ENCODE data around the gene TOMM20L.

Gene TOMM20L

DNA sequence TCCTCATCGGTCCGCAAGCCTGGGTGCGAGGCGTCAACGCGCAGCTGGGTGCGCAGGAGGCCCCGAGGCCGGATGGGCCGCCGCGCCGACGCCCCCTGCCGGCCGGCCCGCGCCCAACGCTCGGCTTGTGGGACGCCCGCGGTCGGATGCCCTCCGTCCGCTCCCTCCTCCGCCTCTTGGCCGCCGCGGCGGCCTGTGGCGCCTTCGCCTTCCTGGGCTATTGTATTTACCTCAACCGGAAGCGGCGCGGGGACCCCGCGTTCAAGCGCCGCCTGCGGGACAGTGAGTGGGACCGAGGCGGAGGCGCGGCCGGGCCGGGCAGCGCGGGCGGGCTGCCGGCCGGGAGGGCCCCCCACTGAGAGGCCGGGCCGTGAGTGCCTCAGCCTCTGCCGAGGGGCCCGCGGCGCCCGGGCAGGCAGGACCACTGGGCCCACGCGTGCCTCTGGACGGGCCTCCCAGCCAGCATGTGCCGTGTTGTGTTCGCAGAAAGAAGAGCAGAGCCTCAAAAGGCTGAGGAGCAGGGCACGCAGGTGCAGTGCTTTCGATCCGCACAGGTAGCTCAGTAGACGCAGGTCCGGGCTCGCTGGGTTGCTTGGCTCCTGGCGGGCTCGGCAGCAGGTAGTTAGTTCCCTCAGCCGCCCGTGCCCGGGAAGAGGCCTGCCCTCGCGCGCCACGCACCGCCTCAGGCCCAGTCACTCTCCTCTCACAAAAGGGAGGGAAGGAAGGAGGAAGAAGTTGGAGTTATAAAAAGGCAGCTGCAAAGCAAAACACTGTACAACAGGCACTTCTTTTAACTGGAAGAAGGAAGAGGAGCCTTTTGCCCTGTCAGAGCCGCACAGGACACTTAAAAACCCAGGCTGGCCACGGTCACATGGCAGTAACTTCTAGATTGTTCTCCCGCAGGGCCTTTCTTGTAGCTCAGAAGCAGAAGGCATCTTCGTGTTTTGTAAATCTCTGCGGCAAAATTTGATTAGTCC, at the start of gene TOMM20L:
Gene TOMM20L, plus strand, starts transcription at position 119 of the 977 bp plus-strand sequence. Its CDS starts 28 bp downstream, at position 147.
- TF ChIP-seq, protein P1, sequence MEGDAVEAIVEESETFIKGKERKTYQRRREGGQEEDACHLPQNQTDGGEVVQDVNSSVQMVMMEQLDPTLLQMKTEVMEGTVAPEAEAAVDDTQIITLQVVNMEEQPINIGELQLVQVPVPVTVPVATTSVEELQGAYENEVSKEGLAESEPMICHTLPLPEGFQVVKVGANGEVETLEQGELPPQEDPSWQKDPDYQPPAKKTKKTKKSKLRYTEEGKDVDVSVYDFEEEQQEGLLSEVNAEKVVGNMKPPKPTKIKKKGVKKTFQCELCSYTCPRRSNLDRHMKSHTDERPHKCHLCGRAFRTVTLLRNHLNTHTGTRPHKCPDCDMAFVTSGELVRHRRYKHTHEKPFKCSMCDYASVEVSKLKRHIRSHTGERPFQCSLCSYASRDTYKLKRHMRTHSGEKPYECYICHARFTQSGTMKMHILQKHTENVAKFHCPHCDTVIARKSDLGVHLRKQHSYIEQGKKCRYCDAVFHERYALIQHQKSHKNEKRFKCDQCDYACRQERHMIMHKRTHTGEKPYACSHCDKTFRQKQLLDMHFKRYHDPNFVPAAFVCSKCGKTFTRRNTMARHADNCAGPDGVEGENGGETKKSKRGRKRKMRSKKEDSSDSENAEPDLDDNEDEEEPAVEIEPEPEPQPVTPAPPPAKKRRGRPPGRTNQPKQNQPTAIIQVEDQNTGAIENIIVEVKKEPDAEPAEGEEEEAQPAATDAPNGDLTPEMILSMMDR (IDR thresholded peaks at IDR 0.05), result peak; percentile 56

DNA sequence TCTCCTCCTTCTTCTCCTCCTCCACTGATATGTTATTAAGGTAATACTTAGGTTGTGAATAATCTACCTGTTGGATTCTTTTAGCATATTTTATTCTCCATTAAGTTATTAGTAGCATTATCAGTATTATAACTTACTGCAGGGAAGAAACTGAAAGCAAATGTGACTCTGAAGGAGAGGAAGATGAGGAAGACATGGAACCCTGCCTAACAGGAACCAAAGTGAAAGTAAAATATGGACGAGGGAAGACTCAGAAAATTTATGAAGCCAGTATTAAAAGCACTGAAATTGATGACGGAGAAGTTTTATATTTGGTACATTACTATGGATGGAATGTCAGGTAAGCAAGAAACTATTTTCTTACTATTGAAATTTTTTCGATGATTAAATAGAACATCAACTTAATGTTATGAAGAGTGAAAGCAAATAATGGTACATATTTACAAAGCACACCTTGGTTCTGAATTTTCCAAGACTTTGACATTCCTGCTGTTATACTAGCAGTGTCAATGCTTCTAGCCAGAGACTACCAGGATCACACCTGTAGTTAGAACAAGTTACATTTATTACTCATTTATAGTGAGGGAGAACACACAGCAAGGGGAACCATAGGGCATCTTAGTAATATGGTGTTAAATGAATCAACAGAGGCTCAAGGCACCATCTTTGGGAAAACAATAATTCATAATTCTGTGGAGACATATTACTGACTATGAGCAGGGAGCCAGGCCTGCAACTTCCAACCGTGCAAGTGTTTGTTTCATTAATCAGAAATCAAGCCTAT, 42.0 kb upstream of the TOMM20L start:
- TF ChIP-seq, protein P1 (IDR thresholded peaks at IDR 0.05), result no peak

DNA sequence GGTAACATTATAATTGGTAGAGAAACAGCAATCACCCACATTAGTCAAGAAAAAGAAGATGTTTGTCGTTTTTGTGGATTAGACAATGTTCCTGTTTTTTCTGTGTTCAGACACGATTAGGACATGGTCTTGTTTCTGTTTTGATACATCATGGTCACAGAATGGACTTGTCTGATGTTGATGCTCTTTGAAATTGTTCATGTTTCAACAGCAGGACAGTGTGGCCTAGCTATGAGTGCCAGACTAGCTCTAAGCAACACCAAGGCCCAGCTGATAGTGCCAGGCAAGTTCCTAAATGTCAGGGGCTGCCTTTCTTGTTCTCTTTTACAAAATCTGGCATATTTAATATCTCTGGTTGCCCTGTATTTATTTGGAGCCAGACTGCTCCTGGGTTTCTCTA, 40.9 kb upstream of the TOMM20L start:
- TF ChIP-seq, protein P1 (IDR thresholded peaks at IDR 0.05), result no peak

DNA sequence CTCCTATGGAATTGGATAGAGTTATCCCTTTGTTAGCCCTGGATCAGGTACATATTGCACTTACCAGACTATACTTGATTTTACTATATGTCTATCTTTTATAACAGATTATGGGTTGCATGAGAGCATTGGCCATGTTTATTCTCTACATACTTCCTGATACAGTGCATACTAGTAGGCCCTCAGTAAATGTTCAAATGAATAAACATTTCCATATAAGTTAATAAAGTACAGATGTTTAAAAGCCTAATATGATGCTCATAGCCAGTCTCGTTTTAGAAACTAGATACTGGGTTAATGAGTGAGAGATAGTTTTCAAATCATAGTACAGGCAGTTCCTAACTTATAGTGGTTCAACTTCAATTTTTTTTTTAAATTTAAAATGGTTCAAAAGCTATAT, 39.5 kb upstream of the TOMM20L start:
- TF ChIP-seq, protein P1 (IDR thresholded peaks at IDR 0.05), result no peak

DNA sequence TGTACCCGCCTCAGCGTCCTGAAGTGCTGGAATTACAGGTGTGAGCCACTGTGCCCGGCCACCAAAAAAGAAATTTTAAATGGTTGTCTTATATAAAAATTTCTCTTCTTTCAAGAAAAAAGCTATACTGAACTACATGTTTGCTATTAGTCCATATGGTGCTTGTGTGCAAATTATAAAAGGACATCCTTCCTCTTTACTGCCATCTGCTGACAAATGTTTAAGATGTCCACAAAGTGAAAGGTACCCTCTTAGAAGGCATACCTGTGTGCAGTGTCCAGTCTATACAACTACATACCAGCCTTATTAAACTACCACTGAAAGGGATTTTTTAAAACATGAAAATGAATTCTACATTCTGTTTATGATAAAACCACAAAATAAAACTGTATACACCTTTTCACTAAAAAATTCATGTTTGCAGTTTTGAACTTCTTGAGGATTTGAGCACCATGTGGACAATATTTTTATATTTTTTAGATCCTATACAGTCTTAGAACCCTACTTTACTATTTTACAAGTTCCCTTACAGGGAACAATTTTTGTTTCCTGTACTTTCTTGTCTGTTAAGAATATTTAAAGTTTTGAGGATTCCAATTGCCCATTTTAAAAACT, 32.8 kb upstream of the TOMM20L start:
- TF ChIP-seq, protein P1 (IDR thresholded peaks at IDR 0.05), result peak; percentile 56

DNA sequence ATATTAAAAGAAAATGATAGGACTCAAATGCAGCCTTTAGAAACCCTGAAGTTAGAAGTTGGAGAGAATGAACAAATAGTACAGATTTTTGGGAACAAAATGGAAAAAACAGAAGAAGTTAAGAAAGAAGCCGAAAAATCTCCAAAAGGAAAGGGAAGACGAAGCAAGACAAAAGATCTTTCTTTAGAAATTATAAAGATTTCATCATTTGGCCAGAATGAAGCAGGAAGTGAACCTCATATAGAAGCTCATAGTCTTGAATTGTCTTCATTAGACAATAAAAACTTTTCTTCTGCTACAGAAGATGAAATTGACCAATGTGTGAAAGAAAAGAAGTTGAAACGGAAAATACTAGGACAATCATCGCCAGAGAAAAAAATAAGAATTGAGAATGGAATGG, 31.4 kb upstream of the TOMM20L start:
- TF ChIP-seq, protein P1 (IDR thresholded peaks at IDR 0.05), result no peak

DNA sequence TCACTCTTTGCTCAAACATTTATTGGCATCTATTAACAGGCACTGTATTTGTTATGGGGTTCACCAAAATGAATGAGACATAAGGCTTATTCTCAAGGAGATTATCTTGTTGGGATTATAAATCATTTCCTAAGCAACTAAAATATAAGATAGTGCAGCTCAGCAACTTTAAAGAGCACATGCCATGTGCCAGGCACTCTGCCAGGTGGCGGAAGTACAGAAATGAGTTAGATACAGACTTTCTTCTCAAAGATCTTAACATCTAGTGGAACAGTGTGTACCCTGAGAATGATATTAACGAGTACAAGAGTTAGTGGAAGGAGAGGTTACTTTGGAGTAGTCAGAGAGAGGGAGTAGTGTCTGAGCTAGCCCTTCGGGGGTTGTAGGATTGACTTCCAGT, 28.4 kb upstream of the TOMM20L start:
- TF ChIP-seq, protein P1 (IDR thresholded peaks at IDR 0.05), result no peak
